Left lobe of liver (tissue), 2 donors: ENCODE data around the gene SATB2. TPM values are rescaled to one million over a fixed set of nuclear protein-coding genes. Genes with fewer than 3 reads are reported as not detected.

Experiments
- ATAC-seq: fragments of 200-7000 bp; cut with Tn5 transposase; one replicate; pipeline ENCODE4 v1.9.1; 2020; ENCODE audit warnings: mild to moderate bottlenecking, moderate library complexity
- DNase-seq: peaks from one replicate; pipeline ENCODE4 v3.0.0-alpha.2; 2020; ENCODE audit warnings: low spot score
- total RNA-seq: library from RNA; stranded (reverse); gene quantifications from one replicate; pipeline ENCODE4 v1.2.1, GENCODE V29; 2021
- donor health status: DM: no; HTN: no; CAD: no; lungs with moderate emphysema.
- donor health status: DM: no; HTN: yes; CAD: no.

SATB2 gene
- 5.8 TPM for total RNA-seq

- ATAC-seq (no peak), DNase-seq (no peak)
Observed at GRCh38 chr2:199457147-199458008, at the start of gene SATB2. TSS of gene SATB2 (minus strand) at chr2:199457939. CDS start at chr2:199456037, 1,902 bp downstream.

GRCh38 chr2:199505755-199506403 is 48.1 kb upstream of the SATB2 start:
- no peak for DNase-seq
- peak; percentile 91 for ATAC-seq

GRCh38 chr2:199503148-199503547 is 45.4 kb upstream of the SATB2 start:
- no peak for ATAC-seq
- DNase-seq = no peak

- DNase-seq = no peak
- ATAC-seq = no peak
Observed at GRCh38 chr2:199499005-199499404, 41.3 kb upstream of the SATB2 start.

GRCh38 chr2:199495147-199495546 is 37.4 kb upstream of the SATB2 start:
- DNase-seq (no peak), ATAC-seq (no peak)

- no peak for ATAC-seq
- no peak for DNase-seq
Observed at GRCh38 chr2:199490049-199490448, 32.3 kb upstream of the SATB2 start.

GRCh38 chr2:199488772-199489400 is 31.1 kb upstream of the SATB2 start:
- peak; percentile 58 for DNase-seq
- ATAC-seq = peak; percentile 88

GRCh38 chr2:199485732-199486335 is 28.1 kb upstream of the SATB2 start:
- peak; percentile 97 for ATAC-seq

GRCh38 chr2:199484927-199485326 is 27.2 kb upstream of the SATB2 start:
- DNase-seq (no peak), ATAC-seq (no peak)

More at GRCh38 chr2:199485732-199486335, 28.1 kb upstream of the SATB2 start:
- DNase-seq = peak; percentile 69

- DNase-seq (no peak), ATAC-seq (no peak)
Observed at GRCh38 chr2:199480966-199481365, 23.2 kb upstream of the SATB2 start.

GRCh38 chr2:199477277-199477834 is 19.6 kb upstream of the SATB2 start:
- DNase-seq (no peak), ATAC-seq (no peak)

- ATAC-seq (peak; percentile 98), DNase-seq (peak; percentile 74)
Observed at GRCh38 chr2:199471443-199472057, 13.8 kb upstream of the SATB2 start.

GRCh38 chr2:199470672-199471442 is 13.1 kb upstream of the SATB2 start:
- no peak for ATAC-seq
- DNase-seq = no peak

- DNase-seq (no peak), ATAC-seq (no peak)
Observed at GRCh38 chr2:199470361-199470671, 12.6 kb upstream of the SATB2 start.

- ATAC-seq (no peak), DNase-seq (no peak)
Observed at GRCh38 chr2:199469514-199470360, 12.0 kb upstream of the SATB2 start.

GRCh38 chr2:199468561-199469513 is 11.1 kb upstream of the SATB2 start:
- ATAC-seq (no peak), DNase-seq (no peak)

GRCh38 chr2:199467066-199467822 is 9.5 kb upstream of the SATB2 start:
- ATAC-seq (no peak), DNase-seq (no peak)
